ENCODE measurements around the gene AP1B1. TPM values are rescaled to one million over a fixed set of nuclear protein-coding genes. Genes with fewer than 3 reads are reported as not detected.

Gene AP1B1
- total and polyA plus RNA-seq, 2 of the 4 experiments (the other 2 are of a cell fraction) = 55.7 to 70.8 TPM

DNA sequence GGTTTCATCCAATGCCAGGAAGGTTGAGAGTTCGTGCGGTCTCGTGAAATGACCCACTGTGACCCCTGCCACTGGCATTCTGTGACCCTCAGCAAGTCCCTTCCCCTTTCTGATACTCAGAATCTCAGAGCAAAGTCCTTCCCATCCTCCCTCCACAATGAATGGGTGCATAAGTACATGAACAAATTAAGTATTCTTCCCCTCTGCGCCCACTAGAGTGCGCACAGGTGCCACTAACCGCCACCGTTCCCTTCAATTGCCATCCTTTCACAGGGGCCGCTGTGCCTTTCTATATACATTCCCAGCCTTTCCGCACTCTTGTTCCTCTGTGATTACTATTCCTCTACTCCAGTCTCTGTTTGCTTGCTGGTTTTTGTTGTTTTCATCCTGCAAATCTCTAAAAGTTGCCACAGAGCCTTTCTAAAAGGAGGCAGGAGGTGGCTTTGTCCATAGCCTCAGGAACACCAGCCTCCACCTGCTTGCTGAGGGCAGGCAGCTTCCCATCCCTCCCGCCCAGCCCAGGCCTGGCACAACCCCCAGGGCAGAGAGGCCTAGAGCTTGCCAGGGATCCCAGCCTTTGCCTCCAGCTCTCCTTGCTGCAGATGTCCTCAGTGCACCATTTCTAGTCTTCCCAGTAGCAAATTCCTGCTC, 6.7 kb upstream of the AP1B1 start:
- Histone ChIP-seq H3K56ac (ENCODE audit: extremely low read depth, insufficient read depth, low read length) (no peak overlapping the region), H4K8ac (ENCODE audit: low read depth in 2 of 2, low read length in 2 of 2) (no peak overlapping the region), H3K4ac (ENCODE audit: low read depth, low read length) (no peak overlapping the region), H2BK120ac (ENCODE audit: low read depth, low read length) (no peak overlapping the region), H3K27ac (ENCODE audit: insufficient read depth, low read length) (no peak overlapping the region), H2BK20ac (ENCODE audit: low read depth, low read length) (no peak overlapping the region), H4K91ac (ENCODE audit: insufficient read depth, low read depth, low read length) (no peak overlapping the region), H3K14ac (replicated peaks; ENCODE audit: low read depth, low read length) (no peak overlapping the region), H4K5ac (ENCODE audit: low read depth, low read length) (no peak overlapping the region), H3K36me3 (ENCODE audit: control insufficient read depth, insufficient read depth, low read length) (no peaks in the 10 kb centered on the region), H3K4me3 (ENCODE audit: insufficient read depth, low read depth, low read length) (no peak overlapping the region), H3K27me3 (ENCODE audit: control insufficient read depth, insufficient read depth, low read length) (peaks cover 11% of the 10 kb centered on the region), H3K4me1 (ENCODE audit: control insufficient read depth, insufficient read depth, low read length) (no peaks in the 10 kb centered on the region), H2AK9ac (replicated peaks; ENCODE audit: low read depth, low read length, poor library complexity) (no peak overlapping the region), H2AK5ac (ENCODE audit: low read depth, low read length) (no peak overlapping the region), H4K20me1 (ENCODE audit: insufficient read depth, low read length) (no peaks in the 10 kb centered on the region), H2BK15ac (ENCODE audit: low read depth, low read length) (no peak overlapping the region), H3K23ac (ENCODE audit: low read depth, low read length) (no peak overlapping the region), H2BK5ac (ENCODE audit: low read depth, low read length, poor library complexity, severe bottlenecking) (no peak overlapping the region), H2AFZ (replicated peaks; ENCODE audit: low read length, poor library complexity) (peak overlapping the region; percentile 54), H3K18ac (ENCODE audit: low read depth, low read length) (no peak overlapping the region), H3K9me1 (ENCODE audit: insufficient read depth, low read length) (no peaks in the 10 kb centered on the region), H3K79me1 (ENCODE audit: low read depth in 1 of 2, low read length in 2 of 2) (no peaks in the 10 kb centered on the region), H3K4me2 (ENCODE audit: low read depth, low read length) (no peak overlapping the region), H3K9me3 (ENCODE audit: control insufficient read depth, insufficient read depth, low read length) (no peaks in the 10 kb centered on the region), H3K9ac (ENCODE audit: low read depth, low read length) (no peak overlapping the region)
- ATAC-seq (ENCODE audit: low read depth) = peak; percentile 100
- peak; percentile 72 for DNase-seq
- dilution Hi-C loops (cut with HindIII; ENCODE audit: low sequenced_read_pairs, unreplicated experiment) (no loop called here), in situ Hi-C loops (cut with MboI; ENCODE audit: low sequenced_read_pairs) (loop anchor here (10.0 kb wide), 1 partner anchor 110 kb away; no protein-coding TSS in a partner anchor), intact Hi-C loops (cut with micrococcal nuclease) (loop anchor here (1.0 kb wide), 3 partner anchors 109 to 694 kb away; no protein-coding TSS in a partner anchor)
- TF ChIP-seq, protein P1, sequence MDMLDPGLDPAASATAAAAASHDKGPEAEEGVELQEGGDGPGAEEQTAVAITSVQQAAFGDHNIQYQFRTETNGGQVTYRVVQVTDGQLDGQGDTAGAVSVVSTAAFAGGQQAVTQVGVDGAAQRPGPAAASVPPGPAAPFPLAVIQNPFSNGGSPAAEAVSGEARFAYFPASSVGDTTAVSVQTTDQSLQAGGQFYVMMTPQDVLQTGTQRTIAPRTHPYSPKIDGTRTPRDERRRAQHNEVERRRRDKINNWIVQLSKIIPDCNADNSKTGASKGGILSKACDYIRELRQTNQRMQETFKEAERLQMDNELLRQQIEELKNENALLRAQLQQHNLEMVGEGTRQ (IDR thresholded peaks at IDR 0.05; ENCODE audit: low read depth, low read length) = no peak
- TF ChIP-seq, protein P2, sequence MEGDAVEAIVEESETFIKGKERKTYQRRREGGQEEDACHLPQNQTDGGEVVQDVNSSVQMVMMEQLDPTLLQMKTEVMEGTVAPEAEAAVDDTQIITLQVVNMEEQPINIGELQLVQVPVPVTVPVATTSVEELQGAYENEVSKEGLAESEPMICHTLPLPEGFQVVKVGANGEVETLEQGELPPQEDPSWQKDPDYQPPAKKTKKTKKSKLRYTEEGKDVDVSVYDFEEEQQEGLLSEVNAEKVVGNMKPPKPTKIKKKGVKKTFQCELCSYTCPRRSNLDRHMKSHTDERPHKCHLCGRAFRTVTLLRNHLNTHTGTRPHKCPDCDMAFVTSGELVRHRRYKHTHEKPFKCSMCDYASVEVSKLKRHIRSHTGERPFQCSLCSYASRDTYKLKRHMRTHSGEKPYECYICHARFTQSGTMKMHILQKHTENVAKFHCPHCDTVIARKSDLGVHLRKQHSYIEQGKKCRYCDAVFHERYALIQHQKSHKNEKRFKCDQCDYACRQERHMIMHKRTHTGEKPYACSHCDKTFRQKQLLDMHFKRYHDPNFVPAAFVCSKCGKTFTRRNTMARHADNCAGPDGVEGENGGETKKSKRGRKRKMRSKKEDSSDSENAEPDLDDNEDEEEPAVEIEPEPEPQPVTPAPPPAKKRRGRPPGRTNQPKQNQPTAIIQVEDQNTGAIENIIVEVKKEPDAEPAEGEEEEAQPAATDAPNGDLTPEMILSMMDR (conservative IDR thresholded peaks at IDR 0.05; ENCODE audit: low read depth, low read length) = peak; percentile 92
- TF ChIP-seq MAFK (IDR thresholded peaks at IDR 0.05; ENCODE audit: low read depth, low read length) (no peak), CHD1 (IDR thresholded peaks at IDR 0.05; ENCODE audit: low read depth, low read length) (no peak), SMC3 (IDR thresholded peaks at IDR 0.05; ENCODE audit: low read depth, low read length) (peak; percentile 80), NFE2L2 (IDR thresholded peaks at IDR 0.05; ENCODE audit: low read depth, low read length) (no peak), RFX5 (IDR thresholded peaks at IDR 0.05; ENCODE audit: low read depth, low read length) (no peak), RAD21 (IDR thresholded peaks at IDR 0.05; ENCODE audit: low read length) (peak; percentile 91), MXI1 (IDR thresholded peaks at IDR 0.05; ENCODE audit: borderline replicate concordance, low read depth, low read length) (no peak), RCOR1 (IDR thresholded peaks at IDR 0.05; ENCODE audit: insufficient replicate concordance, low read length) (no peak)
- TF ChIP-seq, protein P3, sequence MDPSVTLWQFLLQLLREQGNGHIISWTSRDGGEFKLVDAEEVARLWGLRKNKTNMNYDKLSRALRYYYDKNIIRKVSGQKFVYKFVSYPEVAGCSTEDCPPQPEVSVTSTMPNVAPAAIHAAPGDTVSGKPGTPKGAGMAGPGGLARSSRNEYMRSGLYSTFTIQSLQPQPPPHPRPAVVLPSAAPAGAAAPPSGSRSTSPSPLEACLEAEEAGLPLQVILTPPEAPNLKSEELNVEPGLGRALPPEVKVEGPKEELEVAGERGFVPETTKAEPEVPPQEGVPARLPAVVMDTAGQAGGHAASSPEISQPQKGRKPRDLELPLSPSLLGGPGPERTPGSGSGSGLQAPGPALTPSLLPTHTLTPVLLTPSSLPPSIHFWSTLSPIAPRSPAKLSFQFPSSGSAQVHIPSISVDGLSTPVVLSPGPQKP (IDR thresholded peaks at IDR 0.05; ENCODE audit: borderline replicate concordance, low read depth, low read length) = no peak
- CTCF ChIA-PET = no interaction called here
- 6% methylated on average over 6 of the region's 10 CpGs; no CpG with 5 or more reads in 1 of the 2 experiments for WGBS, 2 experiments (ENCODE audit: extremely low coverage in 2 of 2, insufficient read length in 1 of 2)
- POLR2A ChIA-PET (ENCODE audit: unreplicated experiment) = no interaction called here
- BruUV-seq (replicated peaks) = no TSS peak

Measured in IMR-90 (cell line).